ENCODE measurements around the gene CRACR2A.

- TF ChIP-seq REST (IDR thresholded peaks at IDR 0.05; ENCODE audit: low read depth, low read length) (no peak), PBX3 (IDR thresholded peaks at IDR 0.05; ENCODE audit: insufficient replicate concordance, low read depth, low read length) (no peak), CTCF (IDR thresholded peaks at IDR 0.05 in 2 of 3, conservative IDR thresholded peaks at IDR 0.05 in 1 of 3; ENCODE audit: control insufficient read depth in 2 of 3, extremely low read depth in 1 of 3, insufficient read depth in 1 of 3, low read depth in 3 of 3, low read length in 3 of 3) (no peak), KDM1A (IDR thresholded peaks at IDR 0.05; ENCODE audit: borderline replicate concordance) (no peak), GATAD2B (conservative IDR thresholded peaks at IDR 0.05; ENCODE audit: low read depth) (no peak), NFIC (IDR thresholded peaks at IDR 0.05; ENCODE audit: low read depth, low read length) (no peak), ZNF217 (IDR thresholded peaks at IDR 0.05) (no peak), MTA2 (IDR thresholded peaks at IDR 0.05; ENCODE audit: low read depth) (no peak), NFYA (IDR thresholded peaks at IDR 0.05; ENCODE audit: borderline replicate concordance, low read depth, low read length) (no peak), CEBPB (IDR thresholded peaks at IDR 0.05; ENCODE audit: borderline replicate concordance in 1 of 2, low read depth in 2 of 2, low read length in 2 of 2) (no peak)
Observed at GRCh38 chr12:3768911-3769447, 16.1 kb upstream of the CRACR2A start.

Measured in GM12878 (cell line).